Measurements from ENCODE around the gene NODAL. TPM values are rescaled to one million over a fixed set of nuclear protein-coding genes. Genes with fewer than 3 reads are reported as not detected.

NODAL gene
- total RNA-seq, 1 donor from 2014 or later, result not detected

DNA sequence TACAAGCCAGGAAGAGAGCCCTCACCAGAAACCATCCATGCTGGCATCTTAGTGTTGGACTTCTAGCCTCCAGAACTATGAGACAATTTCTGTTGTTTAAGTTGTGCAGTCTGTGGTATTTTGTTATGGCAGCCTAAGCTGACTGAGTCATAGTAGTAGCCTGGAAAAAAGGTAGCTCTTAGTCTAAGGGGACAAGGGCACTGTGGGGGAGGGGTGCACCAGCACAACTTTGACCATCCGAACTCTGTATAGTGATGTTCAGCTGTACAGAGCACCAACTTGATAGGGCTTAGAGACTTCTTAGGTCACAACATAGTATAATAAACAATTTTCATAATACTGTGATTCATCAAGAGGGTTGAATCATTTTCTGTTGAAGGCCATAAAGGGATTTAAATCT, 23.3 kb downstream of the NODAL start:
- intact Hi-C loops (cut with DNase I), result no loop called here
- H3K4me3 ChIP-seq, result no peak overlapping the region
- ATAC-seq (peak in 1 of 2 donors; percentile 16), DNase-seq (no peak)
- no peak for TF ChIP-seq CTCF (IDR thresholded peaks at IDR 0.05)
- H3K4me1 ChIP-seq, result peaks cover 1% of the 10 kb centered on the region
- H3K27me3 ChIP-seq (ENCODE audit: low read depth), result no peaks in the 10 kb centered on the region
- peaks cover 36% of the 10 kb centered on the region for H3K36me3 ChIP-seq
- no peak overlapping the region for H3K27ac ChIP-seq
- no peaks in the 10 kb centered on the region for H3K9me3 ChIP-seq

GRCh38 chr10:70417568-70417967, 23.9 kb downstream of the NODAL start:
- H3K27ac ChIP-seq, result no peak overlapping the region
- peaks cover 30% of the 10 kb centered on the region for H3K36me3 ChIP-seq
- H3K4me3 ChIP-seq, result no peak overlapping the region
- TF ChIP-seq CTCF (IDR thresholded peaks at IDR 0.05), result no peak
- no peak for DNase-seq
- peaks cover 8% of the 10 kb centered on the region for H3K4me1 ChIP-seq
- no peak for ATAC-seq
- no peaks in the 10 kb centered on the region for H3K27me3 ChIP-seq (ENCODE audit: low read depth)
- H3K9me3 ChIP-seq, result no peaks in the 10 kb centered on the region
- intact Hi-C loops (cut with DNase I), result no loop called here

DNA sequence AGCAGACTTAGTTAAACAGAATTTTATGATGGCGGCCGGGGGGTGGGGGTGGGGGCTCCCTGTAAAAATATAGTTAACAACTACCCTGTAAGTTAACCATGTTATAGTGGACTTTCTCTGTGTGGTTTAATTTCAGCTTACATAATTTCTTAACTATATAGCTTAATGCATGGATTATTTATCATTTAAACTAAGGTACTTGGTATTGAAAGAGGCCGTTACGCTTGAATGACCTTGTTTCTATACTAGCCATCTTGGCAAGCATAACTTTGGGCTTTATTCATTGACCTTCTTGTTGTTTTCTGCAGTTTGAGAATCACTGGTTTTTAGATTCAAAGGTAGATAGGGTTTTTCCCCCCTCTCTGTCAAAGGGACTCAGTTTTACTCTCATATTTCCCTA, 29.1 kb downstream of the NODAL start:
- H3K27me3 ChIP-seq (ENCODE audit: low read depth), result no peaks in the 10 kb centered on the region
- ATAC-seq (no peak), DNase-seq (no peak)
- no peak overlapping the region for H3K27ac ChIP-seq
- peaks cover 47% of the 10 kb centered on the region for H3K4me1 ChIP-seq
- H3K9me3 ChIP-seq, result no peaks in the 10 kb centered on the region
- intact Hi-C loops (cut with DNase I), result no loop called here
- peaks cover 14% of the 10 kb centered on the region for H3K36me3 ChIP-seq
- H3K4me3 ChIP-seq, result no peak overlapping the region
- no peak for TF ChIP-seq CTCF (IDR thresholded peaks at IDR 0.05)

DNA sequence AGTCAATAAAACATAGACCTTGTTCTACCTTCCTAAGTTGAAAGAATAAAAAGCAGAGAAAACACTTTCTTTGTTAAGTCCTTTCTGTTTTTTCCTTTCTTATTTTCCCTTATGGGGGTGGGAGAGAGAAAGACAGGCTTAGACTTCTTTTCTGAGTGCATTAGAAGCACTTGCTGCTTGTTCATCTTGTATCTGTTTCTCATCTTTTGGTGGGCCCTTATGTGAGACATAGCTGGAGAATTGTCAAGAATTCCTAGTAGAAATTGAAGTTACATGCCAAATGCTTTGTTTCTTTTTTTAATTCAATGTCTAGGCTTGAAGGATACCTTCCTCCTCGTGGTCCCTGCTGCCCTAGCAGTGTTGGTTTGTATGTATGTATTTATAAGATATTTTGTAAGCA, 30.9 kb downstream of the NODAL start:
- Histone ChIP-seq H3K9me3 (no peaks in the 10 kb centered on the region), H3K27me3 (ENCODE audit: low read depth) (no peaks in the 10 kb centered on the region), H3K4me3 (no peak overlapping the region), H3K4me1 (peaks cover 62% of the 10 kb centered on the region), H3K36me3 (peaks cover 14% of the 10 kb centered on the region), H3K27ac (no peak overlapping the region)
- ATAC-seq, result no peak
- intact Hi-C loops (cut with DNase I), result no loop called here
- DNase-seq, result no peak
- no peak for TF ChIP-seq CTCF (IDR thresholded peaks at IDR 0.05)

GRCh38 chr10:70409772-70410171, 31.7 kb downstream of the NODAL start:
- peaks cover 68% of the 10 kb centered on the region for H3K4me1 ChIP-seq
- no peak for DNase-seq

More at GRCh38 chr10:70409772-70410171, 31.7 kb downstream of the NODAL start:
- Histone ChIP-seq H3K9me3 (no peaks in the 10 kb centered on the region), H3K36me3 (peaks cover 14% of the 10 kb centered on the region), H3K27me3 (ENCODE audit: low read depth) (no peaks in the 10 kb centered on the region), H3K27ac (no peak overlapping the region), H3K4me3 (no peak overlapping the region)
- no peak for TF ChIP-seq CTCF (IDR thresholded peaks at IDR 0.05)
- no peak for ATAC-seq
- intact Hi-C loops (cut with DNase I), result no loop called here
